ENCODE results near the gene RHOT2.
"Not testable (repeated sequence)": the region's sequence is repeated elsewhere in the genome, so short reads cannot be mapped to it uniquely, and the experiment has no call there.

The RHOT2 gene

DNA sequence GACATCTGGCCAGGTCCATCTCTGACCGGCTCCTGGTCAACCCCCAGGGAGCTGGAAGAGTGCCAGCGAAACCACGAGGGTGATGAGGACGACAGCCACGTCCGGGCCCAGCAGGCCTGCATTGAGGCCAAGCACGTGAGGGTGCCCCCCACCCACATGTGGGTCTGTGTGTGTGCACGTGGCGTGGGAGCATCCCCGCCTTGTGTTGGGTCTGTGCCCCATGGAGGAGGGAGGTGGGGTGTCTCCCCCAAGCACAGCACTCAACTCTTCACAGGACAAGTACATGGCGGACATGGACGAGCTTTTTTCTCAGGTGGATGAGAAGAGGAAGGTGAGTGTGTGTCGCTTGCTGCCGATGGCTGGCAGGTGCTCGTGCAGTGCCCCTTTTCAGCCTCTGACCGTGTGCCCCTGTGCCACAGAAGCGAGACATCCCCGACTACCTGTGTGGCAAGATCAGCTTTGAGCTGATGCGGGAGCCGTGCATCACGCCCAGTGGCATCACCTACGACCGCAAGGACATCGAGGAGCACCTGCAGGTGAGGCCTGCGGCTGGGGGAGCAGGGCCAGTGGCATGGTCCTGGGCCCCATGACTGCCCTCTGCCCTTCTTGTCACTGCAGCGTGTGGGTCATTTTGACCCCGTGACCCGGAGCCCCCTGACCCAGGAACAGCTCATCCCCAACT lies 14.0 kb downstream of the RHOT2 start:
- no peak for DNase-seq (ENCODE audit: low read depth)

DNA sequence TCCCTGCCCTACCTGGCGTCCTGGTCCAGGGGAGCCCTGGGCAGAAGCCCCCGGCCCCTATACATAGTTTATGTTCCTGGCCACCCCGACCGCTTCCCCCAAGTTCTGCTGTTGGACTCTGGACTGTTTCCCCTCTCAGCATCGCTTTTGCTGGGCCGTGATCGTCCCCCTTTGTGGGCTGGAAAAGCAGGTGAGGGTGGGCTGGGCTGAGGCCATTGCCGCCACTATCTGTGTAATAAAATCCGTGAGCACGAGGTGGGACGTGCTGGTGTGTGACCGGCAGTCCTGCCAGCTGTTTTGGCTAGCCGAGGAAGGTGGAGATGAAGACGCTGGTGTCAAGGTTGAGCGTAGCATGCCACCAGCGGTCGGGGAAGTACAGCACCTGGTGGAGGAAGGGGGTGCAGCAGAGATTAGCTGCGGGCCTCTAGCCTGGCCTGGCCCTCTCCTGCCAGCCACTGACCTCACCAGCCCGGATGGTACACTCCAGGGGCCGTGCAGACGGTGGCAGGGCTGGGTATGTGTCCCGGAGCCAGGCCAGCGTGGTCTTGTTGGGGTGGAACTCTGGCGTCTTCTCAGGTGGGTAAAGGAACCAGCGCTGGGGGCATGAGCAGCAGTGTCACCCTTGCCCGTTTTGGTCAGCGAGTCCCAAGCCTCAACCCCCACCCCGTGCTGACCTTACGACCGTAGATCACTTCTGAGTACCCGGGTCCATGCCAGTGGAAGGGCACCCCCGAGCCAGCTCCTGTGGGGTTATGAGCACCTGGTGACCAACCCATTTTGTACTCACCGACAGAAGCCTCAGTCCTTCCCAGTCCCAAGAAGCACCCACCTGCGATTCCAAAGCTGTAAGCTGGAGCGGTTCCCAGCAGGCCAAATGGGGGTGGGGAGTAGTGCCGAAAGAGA lies 14.8 kb downstream of the RHOT2 start:
- DNase-seq (ENCODE audit: low read depth): no peak

DNA sequence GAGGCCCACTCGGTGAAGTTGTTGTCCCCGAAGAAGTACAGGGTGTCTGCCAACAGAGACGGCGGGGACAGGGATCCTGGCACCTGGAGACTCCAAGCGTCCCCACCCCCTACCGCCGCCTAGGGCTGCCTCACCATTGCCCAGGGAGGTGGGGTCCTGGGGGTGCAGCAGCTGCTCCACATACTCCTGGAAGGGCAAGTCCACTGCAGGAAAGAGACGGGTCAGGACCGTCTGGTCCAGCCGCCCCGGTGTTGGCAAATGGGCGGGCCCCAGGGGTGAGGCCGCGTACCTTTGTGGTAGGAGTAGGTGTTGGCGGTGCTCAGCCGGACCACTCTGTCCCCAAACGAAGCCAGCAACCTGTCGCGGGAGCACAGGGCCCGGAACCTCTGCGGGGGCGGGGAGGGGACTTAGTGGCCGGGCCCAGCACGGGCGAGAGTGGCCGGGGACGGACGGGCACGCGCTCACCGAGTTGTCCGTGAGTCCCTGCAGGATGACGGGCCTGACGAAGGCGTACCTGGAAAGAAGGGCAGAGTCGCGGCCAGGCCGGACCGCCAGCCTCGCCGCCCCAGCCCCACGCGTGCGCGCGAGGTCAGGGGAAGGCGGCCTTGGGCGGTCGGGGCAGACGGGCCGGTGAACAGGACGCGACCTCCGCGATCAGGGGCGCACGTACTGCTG lies 15.6 kb downstream of the RHOT2 start:
- no peak for DNase-seq (ENCODE audit: low read depth)

DNA sequence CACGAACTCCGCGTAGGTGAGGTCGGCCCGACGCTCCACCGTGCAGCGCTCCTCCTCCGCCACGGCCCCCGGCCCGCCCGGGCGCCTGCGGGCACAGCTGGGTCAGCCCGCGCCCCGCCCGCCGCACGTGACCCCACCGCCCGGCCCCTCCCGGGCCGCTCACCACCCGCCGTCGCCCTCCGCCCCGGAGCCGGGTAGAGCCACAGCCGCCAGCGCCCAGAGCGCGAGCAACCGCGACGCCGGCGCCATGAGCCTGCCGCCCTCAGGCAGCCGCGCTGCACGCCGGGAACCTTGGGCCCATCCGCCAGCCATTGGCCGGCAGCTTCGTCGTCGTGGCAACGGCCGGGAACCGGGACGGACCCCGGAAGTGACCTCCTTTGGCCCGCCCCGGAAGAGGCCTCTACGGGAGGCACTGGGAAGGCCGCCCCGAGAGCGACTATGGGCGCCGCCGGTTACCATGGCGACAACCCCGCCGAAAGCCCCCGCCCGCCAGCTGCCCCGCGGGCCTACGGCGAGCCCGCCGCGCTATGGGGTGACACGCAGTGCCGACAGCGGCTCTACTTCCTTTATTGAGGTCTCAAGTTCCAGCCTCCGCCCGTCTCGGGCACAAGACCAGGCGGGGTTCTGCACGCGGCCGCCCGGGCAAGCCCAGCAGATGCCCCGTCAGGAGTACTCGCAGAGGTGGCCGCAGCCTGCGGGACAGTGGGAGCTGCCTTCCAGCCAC lies 16.3 kb downstream of the RHOT2 start, which contains the start of gene JMJD8:
Gene JMJD8 (minus strand): TSS at position 264 of the 724 bp plus-strand sequence. CDS start 15 bp downstream, at position 249.
- peak; percentile 88 for DNase-seq (ENCODE audit: low read depth)

DNA sequence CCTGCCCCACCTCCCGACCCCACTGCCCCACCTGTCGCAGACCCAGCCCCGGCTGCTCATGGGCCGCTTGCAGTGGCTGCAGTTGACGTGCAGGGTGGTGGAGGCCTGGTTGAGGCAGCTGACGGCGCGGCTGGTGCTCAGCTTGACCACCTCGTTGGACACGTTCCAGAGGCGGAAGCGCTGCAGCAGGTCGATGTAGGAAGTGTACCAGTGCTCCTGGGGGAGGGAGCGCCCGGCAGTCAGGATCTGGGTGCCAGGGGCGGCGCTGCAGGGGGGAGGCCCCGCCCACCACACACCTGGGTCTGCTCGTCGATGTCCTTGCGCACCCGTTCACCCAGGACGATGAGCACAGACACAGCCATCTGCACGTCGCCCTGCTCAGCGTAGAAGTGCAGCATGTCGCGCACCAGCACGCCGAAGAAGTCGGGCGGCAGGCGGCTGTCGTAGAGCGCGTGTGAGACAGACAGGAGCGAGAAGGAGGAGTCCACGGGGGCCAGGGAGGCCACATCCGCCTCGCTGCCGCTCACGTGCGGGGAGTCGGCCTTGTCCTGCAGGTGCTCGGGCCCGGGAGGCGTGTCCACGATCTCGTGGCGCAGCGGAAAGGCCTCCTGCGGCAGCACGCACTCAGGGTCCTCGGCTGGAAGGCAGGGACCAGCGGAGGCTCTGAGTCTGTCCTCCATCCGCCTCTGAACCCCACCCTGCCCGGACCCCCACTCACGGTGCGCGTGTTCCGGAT lies 17.2 kb downstream of the RHOT2 start:
- DNase-seq (ENCODE audit: low read depth): no peak

DNA sequence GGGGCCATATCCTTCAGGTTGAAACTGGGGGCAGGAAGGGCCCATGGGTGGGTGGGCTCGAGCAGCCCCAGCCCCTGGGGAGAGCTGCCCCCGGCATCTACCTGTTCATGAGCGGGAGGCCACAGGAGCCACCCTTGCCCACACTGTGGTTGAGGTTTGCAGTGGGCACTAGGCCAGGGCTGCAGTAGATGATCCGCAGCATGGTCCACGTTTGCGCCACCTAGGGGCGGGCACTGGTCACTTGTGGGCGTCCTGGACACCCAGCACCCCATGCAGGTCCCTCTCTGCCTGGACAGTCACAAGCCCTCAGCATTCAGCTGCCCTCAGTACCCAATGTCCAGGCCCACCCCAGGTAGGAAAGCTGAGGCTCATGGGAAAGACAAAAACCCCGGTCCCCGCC lies 18.0 kb downstream of the RHOT2 start:
- DNase-seq (ENCODE audit: low read depth): no peak

DNA sequence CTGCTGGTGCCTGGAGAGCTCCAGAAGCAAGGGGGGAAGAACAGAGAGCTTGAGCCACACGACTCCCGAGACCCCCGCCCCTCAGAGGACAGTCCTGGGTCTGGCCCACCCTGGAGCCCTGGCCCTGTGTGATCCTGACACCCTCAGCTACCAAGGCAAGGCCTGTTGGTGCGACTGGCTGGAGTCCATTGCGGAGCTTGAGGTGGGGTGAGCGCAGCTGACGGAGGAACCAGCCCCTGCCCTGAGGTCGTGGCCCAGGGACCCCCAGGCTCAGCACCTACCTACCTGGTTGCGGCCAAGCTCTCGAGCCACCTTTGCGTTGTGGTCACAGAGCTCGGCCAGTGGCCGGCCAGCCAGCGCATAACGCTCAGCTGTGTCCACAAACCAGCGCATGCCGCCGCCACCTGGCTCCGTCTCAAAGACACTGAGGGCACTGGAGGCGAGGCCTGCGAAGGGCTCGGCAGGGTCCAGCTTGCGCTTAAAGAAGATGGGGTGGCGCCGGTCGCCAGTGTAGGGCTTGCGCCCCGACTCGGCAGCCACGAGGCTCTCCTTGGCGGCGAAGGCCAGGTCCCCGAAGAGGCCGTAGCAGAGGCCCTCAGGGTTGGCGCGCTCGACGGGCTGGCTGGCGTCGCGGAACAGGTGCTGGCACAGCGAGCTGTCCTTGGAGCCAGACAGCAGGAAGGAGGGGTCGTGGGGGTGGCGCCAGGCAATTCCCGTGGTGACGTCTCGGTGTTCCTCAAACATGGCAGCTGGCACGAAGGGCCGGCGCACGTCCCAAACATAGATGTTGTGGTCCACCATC lies 18.7 kb downstream of the RHOT2 start:
- DNase-seq (ENCODE audit: low read depth): no peak

DNA sequence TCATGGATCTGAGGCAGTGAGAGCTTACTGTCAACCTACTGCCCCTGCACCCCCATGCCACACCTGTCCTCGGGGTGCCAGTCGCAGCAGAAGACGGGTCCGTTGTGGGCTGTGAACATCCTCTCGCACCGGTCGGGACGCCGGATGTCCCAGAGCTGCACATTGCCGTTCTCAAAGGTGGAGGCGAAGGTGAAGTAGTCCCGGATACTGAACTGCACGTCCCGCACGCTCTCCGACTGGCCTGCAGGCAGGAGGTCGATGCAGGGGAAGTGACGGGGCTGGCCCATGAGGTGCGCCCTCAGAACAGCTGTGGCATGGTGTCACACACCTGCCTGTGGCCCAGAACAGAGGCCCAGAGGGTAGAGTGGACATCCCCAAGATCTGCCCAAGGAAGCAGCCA lies 19.6 kb downstream of the RHOT2 start:
- no peak for DNase-seq (ENCODE audit: low read depth)

DNA sequence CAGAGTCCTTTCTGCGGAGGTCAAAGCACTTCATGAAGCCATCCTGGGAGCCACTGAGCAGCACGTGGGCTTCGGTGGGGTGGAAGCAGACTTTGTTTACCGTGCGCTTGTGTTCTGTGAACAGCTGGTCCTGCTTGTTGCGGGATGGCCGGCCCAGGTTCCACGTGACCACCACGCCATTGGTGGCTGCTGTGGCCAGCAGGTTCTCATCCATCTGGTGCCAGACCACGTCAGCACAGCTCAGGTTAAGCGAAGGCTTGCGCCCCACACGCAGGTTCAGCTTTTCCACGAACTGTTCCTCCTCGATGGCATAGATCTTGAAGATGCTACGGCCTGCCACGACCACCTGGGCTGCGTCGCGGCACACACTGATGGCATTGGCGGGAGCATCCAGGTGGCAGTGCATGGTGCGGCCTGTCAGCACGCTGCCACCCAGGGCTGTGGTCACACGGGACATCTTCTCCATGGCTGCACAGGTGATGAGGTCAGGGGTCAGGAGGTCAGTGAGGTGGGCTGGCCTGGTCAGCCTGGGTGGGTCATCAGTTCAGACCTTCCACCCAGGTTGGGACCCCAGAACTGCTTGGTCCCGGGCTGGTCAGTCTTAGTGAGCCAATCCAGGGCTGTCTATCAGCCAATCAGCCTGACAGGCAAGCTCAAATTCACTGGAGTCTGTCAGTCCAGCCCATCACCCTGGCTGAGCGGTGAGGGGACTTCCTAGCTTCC lies 21.4 kb downstream of the RHOT2 start:
- DNase-seq (ENCODE audit: low read depth): no peak

DNA sequence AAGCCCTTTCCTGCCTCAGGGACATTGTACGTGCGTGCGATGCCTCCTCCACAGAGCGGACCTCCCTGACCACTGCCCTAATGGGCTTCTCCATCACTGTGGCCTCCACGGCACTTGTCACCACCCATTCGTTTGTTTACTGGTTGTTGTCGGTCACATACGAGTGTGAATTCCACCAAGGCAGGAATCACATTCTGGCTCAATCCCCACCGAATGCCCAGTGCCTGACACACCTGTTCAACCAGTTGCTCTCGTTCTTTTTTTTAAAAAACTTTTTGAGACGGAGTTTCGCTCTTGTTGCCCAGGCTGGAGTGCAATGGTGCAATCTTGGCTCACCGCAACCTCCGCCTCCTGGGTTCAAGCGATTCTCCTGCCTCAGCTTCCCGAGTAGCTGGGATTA lies 23.3 kb downstream of the RHOT2 start:
- not testable (repeated sequence) for DNase-seq (ENCODE audit: low read depth)

DNA sequence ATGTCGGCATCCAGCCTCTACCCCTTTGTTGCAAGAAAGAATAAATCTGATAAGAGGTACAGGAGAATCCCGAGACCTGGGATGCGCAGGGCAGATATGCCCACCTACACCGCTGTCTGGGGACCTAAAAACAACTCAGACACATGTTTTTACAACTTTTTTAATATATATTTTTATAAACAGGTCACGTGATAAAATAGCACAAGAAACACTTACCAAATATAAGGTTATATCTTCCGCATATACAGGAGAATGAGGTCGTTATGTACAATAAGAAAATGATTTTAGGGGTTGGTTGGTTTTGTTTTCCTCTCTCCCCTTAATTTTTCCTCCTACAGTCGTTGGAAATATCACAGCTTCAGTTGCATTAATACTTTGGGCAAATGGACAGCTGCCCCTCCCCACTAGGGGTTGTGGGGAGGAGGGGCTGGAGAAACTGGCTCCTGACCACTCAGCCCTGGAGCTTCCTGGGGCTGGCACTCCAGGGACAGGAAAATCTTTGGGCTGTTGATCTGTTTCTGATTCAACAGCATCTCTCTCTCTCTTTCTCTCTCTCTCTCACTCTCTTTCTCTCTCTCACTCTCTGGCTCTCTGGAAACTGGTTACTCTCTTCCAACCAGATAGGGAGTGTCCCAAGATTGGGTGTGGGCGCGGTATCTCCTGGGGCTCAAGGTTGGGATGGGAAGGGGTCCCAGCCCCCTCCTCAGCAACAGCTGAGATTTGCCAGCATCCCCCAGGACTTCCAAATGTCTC lies 24.6 kb downstream of the RHOT2 start:
- DNase-seq (ENCODE audit: low read depth): no peak

DNA sequence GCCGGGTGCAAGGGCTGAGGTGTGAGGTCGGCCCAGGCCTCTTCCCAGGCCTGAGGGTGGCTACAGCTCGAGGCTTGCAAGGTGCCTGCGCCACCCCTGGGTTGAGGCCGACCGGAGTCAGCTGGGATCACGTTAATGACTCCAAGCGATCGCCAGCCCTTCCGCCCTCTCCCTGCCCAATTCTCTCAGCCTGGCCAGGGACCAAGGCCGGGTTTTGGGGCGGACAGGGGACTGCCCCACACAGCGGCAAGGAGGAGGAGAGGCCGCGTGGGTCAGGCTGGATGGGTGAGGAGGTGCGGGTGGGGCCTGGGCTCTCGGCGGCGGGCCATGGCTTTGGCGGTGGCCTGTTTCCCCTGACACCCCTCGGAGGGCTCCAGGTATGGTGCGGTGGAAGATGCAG lies 25.4 kb downstream of the RHOT2 start:
- DNase-seq (ENCODE audit: low read depth): no peak

DNA sequence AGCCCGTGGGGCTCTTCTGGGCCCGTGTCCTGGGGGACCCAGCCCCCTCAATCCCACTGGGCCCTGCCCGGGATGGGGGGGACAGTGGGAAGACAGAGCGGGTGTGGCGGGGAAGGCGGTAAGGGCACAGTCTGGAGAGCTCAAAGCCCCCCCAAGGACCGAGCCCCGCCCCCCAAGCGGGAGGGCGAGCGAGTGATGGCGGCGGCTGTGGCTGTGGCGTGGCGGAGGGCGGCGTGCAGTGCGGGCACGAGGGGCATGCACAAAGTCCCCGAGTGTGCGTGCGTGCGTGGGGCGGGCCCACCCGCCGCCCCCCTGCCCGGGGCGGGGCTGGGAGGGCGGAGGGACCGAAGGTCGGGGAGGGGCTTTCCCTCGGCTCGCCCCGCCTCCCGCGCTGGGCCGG lies 25.8 kb downstream of the RHOT2 start:
- DNase-seq (ENCODE audit: low read depth): no peak

DNA sequence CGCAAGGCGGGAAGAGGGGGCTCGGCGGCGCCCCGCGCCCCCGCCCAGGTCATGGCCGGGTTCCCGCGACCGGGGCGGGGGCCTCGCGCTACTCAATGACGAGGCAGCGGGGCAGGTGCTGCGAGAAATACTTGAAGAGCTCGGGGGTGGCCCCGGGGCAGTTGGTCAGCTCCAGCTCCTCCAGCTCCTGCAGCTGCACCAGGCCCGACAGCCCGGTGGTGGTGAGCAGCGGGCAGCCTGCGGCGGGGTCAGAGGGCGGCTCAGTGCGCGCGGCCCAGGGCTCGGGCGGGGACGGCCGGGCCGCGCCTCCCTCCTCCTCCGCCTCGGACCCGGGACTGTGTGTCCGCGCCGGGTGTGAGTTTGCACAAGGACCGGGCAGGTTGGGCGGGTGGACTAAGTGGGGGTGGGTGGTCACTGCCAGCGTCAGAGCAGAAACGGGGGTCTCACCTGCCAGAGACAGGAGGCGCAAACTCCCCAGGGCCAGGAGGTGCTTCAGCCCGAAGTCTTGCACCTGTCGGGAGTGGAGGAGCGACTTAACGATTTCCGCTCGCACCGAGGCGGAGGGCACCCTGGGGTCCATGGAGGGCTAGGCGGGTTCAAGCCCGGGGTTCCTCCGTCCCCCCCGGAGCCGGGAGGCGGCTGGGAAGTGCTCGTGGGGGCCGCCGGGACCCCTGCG lies 26.4 kb downstream of the RHOT2 start:
- DNase-seq (ENCODE audit: low read depth): no peak

DNA sequence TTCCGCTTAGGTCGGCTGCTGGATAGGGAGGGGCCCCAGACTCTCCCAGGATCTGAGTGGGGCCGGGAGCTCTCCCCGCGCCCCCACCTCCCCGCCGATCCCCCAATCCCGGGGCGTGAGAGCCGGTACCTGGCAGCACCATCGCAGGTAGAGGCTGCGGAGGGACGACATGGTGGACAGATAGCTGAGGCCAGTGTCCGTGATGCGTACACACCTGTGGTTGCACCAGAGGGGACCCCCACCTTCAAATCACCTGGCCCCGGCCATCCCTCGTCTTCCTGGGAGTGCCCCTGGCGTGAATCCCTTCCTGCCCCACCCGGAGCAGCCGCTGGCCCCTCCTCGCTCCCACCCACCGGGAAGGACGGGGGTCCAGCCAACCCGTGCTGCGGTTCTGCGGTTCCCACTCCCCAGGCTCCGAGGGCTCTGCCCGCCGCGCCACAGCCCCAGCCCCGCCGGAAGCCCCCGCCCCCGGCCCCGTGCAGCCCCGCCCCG lies 27.0 kb downstream of the RHOT2 start:
- no peak for DNase-seq (ENCODE audit: low read depth)

DNA sequence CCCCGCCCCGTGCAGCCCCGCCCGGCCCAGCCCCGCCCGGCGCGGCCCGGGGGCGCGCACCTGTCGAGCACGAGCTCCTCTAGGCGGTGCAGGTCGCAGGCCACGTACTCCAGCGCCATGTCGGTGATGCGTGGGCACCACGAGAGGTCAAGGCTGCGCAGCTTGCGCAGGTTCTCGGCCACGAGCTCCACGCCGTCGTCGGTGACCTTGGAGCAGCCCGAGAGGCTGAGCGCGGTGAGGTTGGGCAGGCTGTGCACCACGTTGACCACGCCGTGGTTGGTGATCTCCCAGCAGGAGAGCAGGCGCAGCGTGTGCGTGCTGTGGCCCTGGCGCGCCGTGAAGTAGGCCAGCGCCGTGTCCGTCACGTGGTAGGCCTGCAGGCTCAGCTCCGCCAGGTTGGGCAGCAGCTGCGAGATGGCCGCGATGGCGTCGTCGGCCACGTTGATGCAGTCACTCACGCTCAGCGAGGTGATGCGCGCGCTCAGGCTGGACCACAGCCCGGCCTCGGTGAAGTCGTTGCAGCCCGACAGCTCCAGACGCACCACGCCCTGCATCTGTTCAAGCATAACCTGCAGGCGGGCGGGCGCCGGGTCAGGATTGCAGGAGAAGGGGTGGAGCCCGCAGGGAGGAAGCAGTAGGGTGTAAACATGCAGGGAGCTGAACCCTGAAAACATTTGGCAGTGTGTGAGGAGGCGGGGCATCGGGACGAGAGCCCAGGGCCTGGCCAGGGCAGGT lies 27.6 kb downstream of the RHOT2 start:
- no peak for DNase-seq (ENCODE audit: low read depth)

DNA sequence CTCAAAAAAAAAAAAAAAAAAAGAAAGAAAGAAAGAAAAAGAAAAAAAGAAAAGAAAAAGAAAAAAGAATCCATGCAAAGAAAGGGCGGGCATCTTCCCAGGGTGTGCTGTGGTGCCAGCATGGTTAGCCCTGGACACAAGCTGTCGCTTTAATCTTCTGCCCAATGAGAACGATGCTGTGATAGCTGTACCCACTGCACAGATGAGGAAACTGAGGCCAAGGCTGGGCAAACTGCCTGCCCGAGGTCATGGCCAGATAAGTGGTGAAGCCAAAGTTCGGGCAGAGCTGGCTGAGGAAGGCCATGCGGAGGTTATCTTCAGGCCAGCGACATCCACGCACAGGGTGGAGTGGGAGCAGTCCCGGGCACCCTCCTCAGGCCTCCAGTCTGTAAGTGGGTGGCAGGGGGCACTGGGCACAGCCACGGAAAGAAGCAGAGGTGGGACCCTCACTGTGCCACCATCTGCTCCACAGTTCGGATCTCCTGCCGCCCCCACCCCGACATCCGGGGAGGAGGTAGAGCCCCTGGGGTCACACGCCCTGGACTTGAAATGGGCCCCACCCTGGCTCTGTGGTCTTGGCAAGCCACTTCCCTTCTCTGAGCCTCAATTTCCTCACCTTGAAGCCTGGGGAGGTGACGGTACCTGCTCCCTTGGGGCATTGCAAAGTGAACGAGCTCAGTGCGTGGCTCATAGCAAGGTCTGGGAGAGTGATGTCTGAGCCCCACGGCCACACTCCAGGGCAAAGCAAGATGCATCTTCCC lies 31.2 kb downstream of the RHOT2 start:
- no peak for DNase-seq (ENCODE audit: low read depth)
